ENCODE measurements around the gene GSE1. TPM values are rescaled to one million over a fixed set of nuclear protein-coding genes. Genes with fewer than 3 reads are reported as not detected.

Gene GSE1
- total and polyA plus RNA-seq, 8 donors = 84.8 to 148 (median 112) TPM

- H3K4me3 ChIP-seq = no peak overlapping the region
- no peak for TF ChIP-seq CTCF (IDR thresholded peaks at IDR 0.05)
- no peak for ATAC-seq
- intact Hi-C loops (cut with DNase I) = no loop called here
- H3K36me3 ChIP-seq = peaks cover 0 to 49% of the 10 kb centered on the region in 2 donors
- no peaks in the 10 kb centered on the region for H3K9me3 ChIP-seq
- no peak overlapping the region for H3K27ac ChIP-seq
- no peaks in the 10 kb centered on the region for H3K27me3 ChIP-seq
- peaks cover 11 to 41% of the 10 kb centered on the region in 2 donors for H3K4me1 ChIP-seq
- no peak for DNase-seq
Measured at GRCh38 chr16:85646358-85646907, 33.3 kb downstream of the GSE1 start.

- intact Hi-C loops (cut with DNase I) = no loop called here
- no peak overlapping the region for H3K27ac ChIP-seq
- no peak for ATAC-seq
- no peak for TF ChIP-seq CTCF (IDR thresholded peaks at IDR 0.05)
- H3K9me3 ChIP-seq = no peaks in the 10 kb centered on the region
- H3K27me3 ChIP-seq = no peaks in the 10 kb centered on the region
- H3K4me3 ChIP-seq = no peak overlapping the region
- DNase-seq = no peak
- H3K36me3 ChIP-seq = peaks cover 0 to 47% of the 10 kb centered on the region in 2 donors
- H3K4me1 ChIP-seq = peaks cover 9 to 41% of the 10 kb centered on the region in 2 donors
Measured at GRCh38 chr16:85646976-85647375, 33.9 kb downstream of the GSE1 start.

- no peak overlapping the region for H3K4me3 ChIP-seq
- no peaks in the 10 kb centered on the region for H3K27me3 ChIP-seq
- DNase-seq (no peak), ATAC-seq (no peak)
- peaks cover 0 to 47% of the 10 kb centered on the region in 2 donors for H3K36me3 ChIP-seq
- H3K9me3 ChIP-seq = no peaks in the 10 kb centered on the region
- peaks cover 9 to 38% of the 10 kb centered on the region in 2 donors for H3K4me1 ChIP-seq
- H3K27ac ChIP-seq = no peak overlapping the region
- intact Hi-C loops (cut with DNase I) = no loop called here
- TF ChIP-seq CTCF (IDR thresholded peaks at IDR 0.05) = no peak
Measured at GRCh38 chr16:85648070-85648714, 35.1 kb downstream of the GSE1 start.

- Histone ChIP-seq H3K27ac (no peak overlapping the region), H3K27me3 (no peaks in the 10 kb centered on the region), H3K9me3 (no peaks in the 10 kb centered on the region), H3K4me1 (peaks cover 9 to 38% of the 10 kb centered on the region in 2 donors), H3K36me3 (peaks cover 0 to 52% of the 10 kb centered on the region in 2 donors), H3K4me3 (no peak overlapping the region)
- intact Hi-C loops (cut with DNase I) = no loop called here
- DNase-seq = no peak
- no peak for ATAC-seq
- TF ChIP-seq CTCF (IDR thresholded peaks at IDR 0.05) = no peak
Measured at GRCh38 chr16:85648805-85649204, 35.7 kb downstream of the GSE1 start.

GRCh38 chr16:85649411-85650134 is 36.5 kb downstream of the GSE1 start:
- no peak for ATAC-seq
- H3K36me3 ChIP-seq = peaks cover 0 to 59% of the 10 kb centered on the region in 2 donors
- no peak overlapping the region for H3K27ac ChIP-seq
- intact Hi-C loops (cut with DNase I) = no loop called here
- H3K9me3 ChIP-seq = no peaks in the 10 kb centered on the region
- DNase-seq = no peak
- peaks cover 9 to 37% of the 10 kb centered on the region in 2 donors for H3K4me1 ChIP-seq
- H3K4me3 ChIP-seq = no peak overlapping the region
- H3K27me3 ChIP-seq = no peaks in the 10 kb centered on the region
- TF ChIP-seq CTCF (IDR thresholded peaks at IDR 0.05) = no peak

Measured in left lung (tissue), 10 donors.